ENCODE measurements around the gene PRR20G. TPM values are rescaled to one million over a fixed set of nuclear protein-coding genes. Genes with fewer than 3 reads are reported as not detected.

The PRR20G gene
- total RNA-seq, 1 donor from 2014 or later = not detected

DNA sequence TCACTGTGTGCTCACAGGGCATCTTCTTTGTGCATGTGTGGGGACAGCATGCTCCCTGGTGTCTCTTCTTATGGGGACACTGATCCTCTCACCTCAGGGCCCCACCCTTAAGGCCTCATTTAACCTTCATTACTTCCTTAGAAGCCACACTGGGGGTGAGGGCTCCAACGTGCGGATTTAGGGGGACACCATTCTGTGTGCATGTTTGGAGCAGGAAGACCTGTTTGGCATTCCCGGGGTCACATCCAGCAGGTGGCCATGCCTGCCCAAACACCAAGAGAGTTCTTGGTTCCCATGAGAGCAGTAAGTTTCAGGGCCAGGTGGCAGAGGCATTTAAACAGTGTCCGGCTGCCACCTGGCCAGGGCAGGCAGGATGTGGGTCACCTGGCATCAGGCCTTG is 24.8 kb downstream of the PRR20G start:
- no peak for DNase-seq (ENCODE audit: low spot score in 2 of 2, unreplicated experiment in 2 of 2)
- Mint-ChIP-seq H3K4me3 (no peak overlapping the region), H3K27ac (no peak overlapping the region), H3K27me3 (ENCODE audit: low read depth) (peaks cover 61% of the 10 kb centered on the region), H3K9me3 (no peaks in the 10 kb centered on the region), H3K4me1 (no peaks in the 10 kb centered on the region), H3K36me3 (no peaks in the 10 kb centered on the region)
- TF ChIP-seq, protein P1, sequence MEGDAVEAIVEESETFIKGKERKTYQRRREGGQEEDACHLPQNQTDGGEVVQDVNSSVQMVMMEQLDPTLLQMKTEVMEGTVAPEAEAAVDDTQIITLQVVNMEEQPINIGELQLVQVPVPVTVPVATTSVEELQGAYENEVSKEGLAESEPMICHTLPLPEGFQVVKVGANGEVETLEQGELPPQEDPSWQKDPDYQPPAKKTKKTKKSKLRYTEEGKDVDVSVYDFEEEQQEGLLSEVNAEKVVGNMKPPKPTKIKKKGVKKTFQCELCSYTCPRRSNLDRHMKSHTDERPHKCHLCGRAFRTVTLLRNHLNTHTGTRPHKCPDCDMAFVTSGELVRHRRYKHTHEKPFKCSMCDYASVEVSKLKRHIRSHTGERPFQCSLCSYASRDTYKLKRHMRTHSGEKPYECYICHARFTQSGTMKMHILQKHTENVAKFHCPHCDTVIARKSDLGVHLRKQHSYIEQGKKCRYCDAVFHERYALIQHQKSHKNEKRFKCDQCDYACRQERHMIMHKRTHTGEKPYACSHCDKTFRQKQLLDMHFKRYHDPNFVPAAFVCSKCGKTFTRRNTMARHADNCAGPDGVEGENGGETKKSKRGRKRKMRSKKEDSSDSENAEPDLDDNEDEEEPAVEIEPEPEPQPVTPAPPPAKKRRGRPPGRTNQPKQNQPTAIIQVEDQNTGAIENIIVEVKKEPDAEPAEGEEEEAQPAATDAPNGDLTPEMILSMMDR (IDR thresholded peaks at IDR 0.05; ENCODE audit: unreplicated experiment) = no peak

DNA sequence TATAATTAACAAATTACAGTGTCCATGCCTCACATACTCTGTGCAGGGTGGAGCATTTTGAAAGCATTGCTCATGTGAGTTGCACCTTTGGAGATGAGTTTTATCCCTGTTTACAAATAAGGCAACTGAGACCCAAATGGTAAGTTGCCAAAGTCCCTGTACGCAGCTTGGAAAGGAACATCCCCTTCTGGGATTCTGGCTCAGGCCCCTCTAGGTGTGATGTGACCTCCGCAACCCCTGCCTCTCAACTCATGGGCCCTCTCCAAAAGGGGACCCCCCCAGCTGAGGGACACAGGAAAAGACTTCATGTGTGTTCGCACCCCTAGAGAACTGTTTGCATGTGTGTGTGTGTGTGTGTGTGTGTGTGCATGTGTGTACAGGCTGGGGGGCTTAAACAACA is 25.3 kb downstream of the PRR20G start:
- H3K36me3 Mint-ChIP-seq = no peaks in the 10 kb centered on the region
- peaks cover 60% of the 10 kb centered on the region for H3K27me3 Mint-ChIP-seq (ENCODE audit: low read depth)
- DNase-seq (ENCODE audit: low spot score in 2 of 2, unreplicated experiment in 2 of 2) = no peak
- no peaks in the 10 kb centered on the region for H3K4me1 Mint-ChIP-seq
- TF ChIP-seq, protein P1 (IDR thresholded peaks at IDR 0.05; ENCODE audit: unreplicated experiment) = no peak
- no peak overlapping the region for H3K4me3 Mint-ChIP-seq
- no peak overlapping the region for H3K27ac Mint-ChIP-seq
- no peaks in the 10 kb centered on the region for H3K9me3 Mint-ChIP-seq

DNA sequence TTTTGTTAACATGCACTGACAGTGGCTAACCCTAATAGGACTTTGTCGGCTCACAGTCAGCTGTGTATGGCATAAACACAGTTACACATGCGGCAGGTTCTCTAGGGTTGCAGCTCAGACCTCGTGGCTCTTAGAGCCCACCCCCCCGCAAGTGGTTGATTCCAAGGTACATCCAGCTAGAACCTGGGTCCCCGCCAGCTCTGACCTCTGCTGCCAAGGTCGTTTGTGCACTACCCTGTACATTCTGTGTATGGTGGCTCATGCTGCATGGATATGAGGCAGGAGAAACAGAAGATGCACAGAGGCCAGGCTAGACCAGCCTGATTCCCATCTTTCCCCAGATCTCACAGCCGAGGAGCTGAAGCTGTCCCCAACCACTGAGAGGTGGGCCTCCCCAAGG is 25.9 kb downstream of the PRR20G start:
- H3K36me3 Mint-ChIP-seq = no peaks in the 10 kb centered on the region
- no peaks in the 10 kb centered on the region for H3K4me1 Mint-ChIP-seq
- no peak overlapping the region for H3K4me3 Mint-ChIP-seq
- no peak overlapping the region for H3K27ac Mint-ChIP-seq
- TF ChIP-seq, protein P1 (IDR thresholded peaks at IDR 0.05; ENCODE audit: unreplicated experiment) = no peak
- H3K9me3 Mint-ChIP-seq = no peaks in the 10 kb centered on the region
- no peak for DNase-seq (ENCODE audit: low spot score in 2 of 2, unreplicated experiment in 2 of 2)
- peaks cover 58% of the 10 kb centered on the region for H3K27me3 Mint-ChIP-seq (ENCODE audit: low read depth)

DNA sequence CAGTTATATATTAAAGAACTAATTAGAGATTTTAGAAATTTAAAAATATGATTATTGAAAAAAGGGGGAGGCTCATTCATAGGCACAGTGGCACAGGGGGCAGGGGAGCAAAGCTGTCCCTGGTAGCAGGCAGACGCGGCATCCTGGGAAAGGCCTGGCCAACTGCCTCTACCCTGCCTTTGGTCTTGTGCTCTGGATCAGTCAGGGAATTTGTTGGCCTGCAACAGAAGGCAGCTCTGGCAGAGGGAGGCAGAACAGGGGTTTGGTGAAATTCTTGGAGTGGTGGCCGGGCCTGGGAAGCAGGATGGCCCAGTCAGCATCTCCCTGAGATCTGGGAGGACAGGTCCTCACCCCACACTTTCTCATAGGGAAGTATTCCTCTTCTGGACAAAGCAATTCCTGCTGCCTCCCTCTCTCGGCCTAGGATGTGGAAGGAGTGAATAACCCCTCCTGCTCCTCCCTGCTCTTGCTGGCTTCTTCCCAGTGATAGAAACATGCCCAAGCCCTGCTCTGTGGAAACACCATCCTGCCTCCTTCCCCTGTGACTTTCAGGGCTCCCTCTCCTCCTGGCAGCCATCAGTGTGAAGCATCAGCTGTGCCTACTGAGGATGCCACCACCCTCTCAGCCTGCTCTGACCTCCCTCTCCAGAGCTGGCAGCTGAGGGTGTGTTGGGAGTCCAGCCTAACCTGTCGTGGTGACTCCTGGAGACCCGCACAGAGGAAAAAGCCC is 26.9 kb downstream of the PRR20G start:
- no peak for DNase-seq (ENCODE audit: low spot score in 2 of 2, unreplicated experiment in 2 of 2)
- no peak overlapping the region for H3K4me3 Mint-ChIP-seq
- H3K27me3 Mint-ChIP-seq (ENCODE audit: low read depth) = peaks cover 56% of the 10 kb centered on the region
- H3K36me3 Mint-ChIP-seq = no peaks in the 10 kb centered on the region
- TF ChIP-seq, protein P1 (IDR thresholded peaks at IDR 0.05; ENCODE audit: unreplicated experiment) = no peak
- H3K4me1 Mint-ChIP-seq = no peaks in the 10 kb centered on the region
- H3K9me3 Mint-ChIP-seq = no peaks in the 10 kb centered on the region
- H3K27ac Mint-ChIP-seq = no peak overlapping the region

DNA sequence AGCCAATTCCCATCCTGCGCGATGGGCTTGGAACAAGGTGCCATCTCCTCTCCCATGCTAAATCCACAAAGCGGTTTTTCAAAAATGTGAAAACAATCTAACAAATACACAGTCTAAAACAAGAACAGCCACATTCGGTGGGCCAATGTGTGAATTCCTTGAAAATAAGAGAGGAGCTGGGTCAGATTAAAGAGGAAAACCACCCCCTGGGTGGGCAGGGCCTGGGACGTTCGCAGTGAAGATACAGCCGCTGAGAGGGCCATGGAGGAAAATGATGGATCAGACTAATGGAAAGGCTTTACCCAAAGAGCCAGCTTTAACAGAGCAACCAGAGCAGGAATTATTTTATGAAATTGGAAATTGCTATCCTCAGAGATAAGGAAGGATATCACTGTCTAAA is 27.4 kb downstream of the PRR20G start:
- H3K36me3 Mint-ChIP-seq = no peaks in the 10 kb centered on the region

More for the DNA sequence above, 27.4 kb downstream of the PRR20G start:
- H3K9me3 Mint-ChIP-seq = no peaks in the 10 kb centered on the region
- H3K27ac Mint-ChIP-seq = no peak overlapping the region
- H3K4me3 Mint-ChIP-seq = no peak overlapping the region
- peaks cover 57% of the 10 kb centered on the region for H3K27me3 Mint-ChIP-seq (ENCODE audit: low read depth)
- H3K4me1 Mint-ChIP-seq = no peaks in the 10 kb centered on the region
- no peak for DNase-seq (ENCODE audit: low spot score in 2 of 2, unreplicated experiment in 2 of 2)
- TF ChIP-seq, protein P1 (IDR thresholded peaks at IDR 0.05; ENCODE audit: unreplicated experiment) = no peak

All from mesothelial cell of epicardium (in vitro differentiated cells).